ENCODE measurements around the gene GRID1. TPM values are rescaled to one million over a fixed set of nuclear protein-coding genes. Genes with fewer than 3 reads are reported as not detected.

The GRID1 gene
- total RNA-seq, 4 donors from 2014 or later: 0.40 to 1.9 (median 1.00) TPM

GRCh38 chr10:86087716-86088115 is 278.9 kb downstream of the GRID1 start:
- 64% methylated on average over 9 of the region's 9 CpGs; no CpG with 5 or more reads in 1 of the 2 donors for WGBS, 2 donors (ENCODE audit: low coverage in 1 of 2)

GRCh38 chr10:86086418-86086817 is 280.2 kb downstream of the GRID1 start:
- 70 to 88% methylated on average over 3 to 4 of the region's 4 CpGs for WGBS, 2 donors (ENCODE audit: low coverage in 1 of 2)
- DNase-seq: no peak
- TF ChIP-seq POLR2A (IDR thresholded peaks at IDR 0.05) (no peak), POLR2AphosphoS5 (IDR thresholded peaks at IDR 0.05) (no peak), EP300 (IDR thresholded peaks at IDR 0.05; ENCODE audit: low read depth) (no peak)
- TF ChIP-seq, protein P1, sequence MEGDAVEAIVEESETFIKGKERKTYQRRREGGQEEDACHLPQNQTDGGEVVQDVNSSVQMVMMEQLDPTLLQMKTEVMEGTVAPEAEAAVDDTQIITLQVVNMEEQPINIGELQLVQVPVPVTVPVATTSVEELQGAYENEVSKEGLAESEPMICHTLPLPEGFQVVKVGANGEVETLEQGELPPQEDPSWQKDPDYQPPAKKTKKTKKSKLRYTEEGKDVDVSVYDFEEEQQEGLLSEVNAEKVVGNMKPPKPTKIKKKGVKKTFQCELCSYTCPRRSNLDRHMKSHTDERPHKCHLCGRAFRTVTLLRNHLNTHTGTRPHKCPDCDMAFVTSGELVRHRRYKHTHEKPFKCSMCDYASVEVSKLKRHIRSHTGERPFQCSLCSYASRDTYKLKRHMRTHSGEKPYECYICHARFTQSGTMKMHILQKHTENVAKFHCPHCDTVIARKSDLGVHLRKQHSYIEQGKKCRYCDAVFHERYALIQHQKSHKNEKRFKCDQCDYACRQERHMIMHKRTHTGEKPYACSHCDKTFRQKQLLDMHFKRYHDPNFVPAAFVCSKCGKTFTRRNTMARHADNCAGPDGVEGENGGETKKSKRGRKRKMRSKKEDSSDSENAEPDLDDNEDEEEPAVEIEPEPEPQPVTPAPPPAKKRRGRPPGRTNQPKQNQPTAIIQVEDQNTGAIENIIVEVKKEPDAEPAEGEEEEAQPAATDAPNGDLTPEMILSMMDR (IDR thresholded peaks at IDR 0.05): no peak
- Histone ChIP-seq H3K4me1 (no peaks in the 10 kb centered on the region), H3K4me3 (no peak overlapping the region), H3K9me3 (no peaks in the 10 kb centered on the region), H3K27me3 (no peaks in the 10 kb centered on the region), H3K36me3 (no peaks in the 10 kb centered on the region), H3K27ac (no peak overlapping the region)
- in situ Hi-C loops (cut with MboI; ENCODE audit: low pct_ligation_motif_present in 1 of 4, low pct_unique_long_range_greater_than_20kb in 1 of 4, low sequenced_read_pairs in 3 of 4) (loop anchor here in 1 of 4 donors (25.0 kb wide), 1 partner anchor 276 kb away; the partner anchor contains the start of gene GRID1), intact Hi-C loops (cut with DNase I; ENCODE audit: low total_unique reads) (no loop called here)

More at GRCh38 chr10:86087716-86088115, 278.9 kb downstream of the GRID1 start:
- Histone ChIP-seq H3K4me3 (no peak overlapping the region), H3K9me3 (no peaks in the 10 kb centered on the region), H3K36me3 (no peaks in the 10 kb centered on the region), H3K27ac (no peak overlapping the region), H3K27me3 (no peaks in the 10 kb centered on the region), H3K4me1 (no peaks in the 10 kb centered on the region)
- intact Hi-C loops (cut with DNase I; ENCODE audit: low total_unique reads) (no loop called here), in situ Hi-C loops (cut with MboI; ENCODE audit: low pct_ligation_motif_present in 1 of 4, low pct_unique_long_range_greater_than_20kb in 1 of 4, low sequenced_read_pairs in 3 of 4) (loop anchor here in 1 of 4 donors (25.0 kb wide), 1 partner anchor 275 kb away; the partner anchor contains the start of gene GRID1)
- no peak for DNase-seq
- TF ChIP-seq EP300 (IDR thresholded peaks at IDR 0.05; ENCODE audit: low read depth) (no peak), POLR2AphosphoS5 (IDR thresholded peaks at IDR 0.05) (no peak), POLR2A (IDR thresholded peaks at IDR 0.05) (no peak)
- TF ChIP-seq, protein P1 (IDR thresholded peaks at IDR 0.05): no peak

GRCh38 chr10:86085686-86086085 is 280.9 kb downstream of the GRID1 start:
- DNase-seq: no peak
- no peaks in the 10 kb centered on the region for H3K4me1 ChIP-seq
- H3K27ac ChIP-seq: no peak overlapping the region
- H3K4me3 ChIP-seq: no peak overlapping the region
- WGBS, 2 donors (ENCODE audit: low coverage in 1 of 2): 79% methylated on average over 5 of the region's 5 CpGs; no CpG with 5 or more reads in 1 of the 2 donors
- TF ChIP-seq POLR2AphosphoS5 (IDR thresholded peaks at IDR 0.05): no peak
- TF ChIP-seq, protein P1 (IDR thresholded peaks at IDR 0.05): no peak
- in situ Hi-C loops (cut with MboI; ENCODE audit: low pct_ligation_motif_present in 1 of 4, low pct_unique_long_range_greater_than_20kb in 1 of 4, low sequenced_read_pairs in 3 of 4): loop anchor here in 1 of 4 donors (25.0 kb wide), 1 partner anchor 277 kb away; the partner anchor contains the start of gene GRID1
- no peaks in the 10 kb centered on the region for H3K27me3 ChIP-seq
- H3K36me3 ChIP-seq: no peaks in the 10 kb centered on the region
- H3K9me3 ChIP-seq: no peaks in the 10 kb centered on the region
- intact Hi-C loops (cut with DNase I; ENCODE audit: low total_unique reads): no loop called here

DNA sequence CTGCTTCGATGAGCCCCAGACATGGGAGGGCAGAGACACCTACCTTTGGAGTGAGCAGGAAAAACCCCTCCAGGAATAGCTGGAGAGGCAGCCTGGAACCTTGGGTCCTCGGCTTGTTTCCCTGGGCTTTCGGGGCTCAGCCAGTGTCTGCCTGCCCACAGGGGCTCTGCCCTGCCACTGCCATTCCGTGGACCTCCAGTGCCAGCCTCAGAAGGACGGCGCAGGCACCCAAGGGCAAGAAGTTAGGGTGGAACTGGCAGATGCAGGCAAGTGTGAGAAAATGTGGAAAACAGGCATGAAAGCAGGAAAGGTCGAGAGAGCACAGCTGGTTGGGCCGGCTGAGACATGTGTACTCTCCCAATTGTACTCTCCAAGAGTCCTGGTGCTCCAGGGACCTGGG is 281.5 kb downstream of the GRID1 start:
- H3K9me3 ChIP-seq: no peaks in the 10 kb centered on the region
- WGBS, 2 donors (ENCODE audit: low coverage in 1 of 2): 65% methylated on average over 8 of the region's 8 CpGs; no CpG with 5 or more reads in 1 of the 2 donors
- intact Hi-C loops (cut with DNase I; ENCODE audit: low total_unique reads) (no loop called here), in situ Hi-C loops (cut with MboI; ENCODE audit: low pct_ligation_motif_present in 1 of 4, low pct_unique_long_range_greater_than_20kb in 1 of 4, low sequenced_read_pairs in 3 of 4) (loop anchor here in 1 of 4 donors (25.0 kb wide), 1 partner anchor 277 kb away; the partner anchor contains the start of gene GRID1)
- no peak for DNase-seq
- no peak overlapping the region for H3K27ac ChIP-seq
- H3K36me3 ChIP-seq: no peaks in the 10 kb centered on the region
- H3K27me3 ChIP-seq: no peaks in the 10 kb centered on the region
- no peak overlapping the region for H3K4me3 ChIP-seq
- TF ChIP-seq POLR2AphosphoS5 (IDR thresholded peaks at IDR 0.05) (no peak), EP300 (IDR thresholded peaks at IDR 0.05; ENCODE audit: low read depth) (no peak), POLR2A (IDR thresholded peaks at IDR 0.05) (no peak)
- TF ChIP-seq, protein P1 (IDR thresholded peaks at IDR 0.05): no peak
- no peaks in the 10 kb centered on the region for H3K4me1 ChIP-seq
